Stimulated activated CD8-positive, alpha-beta memory T cell treated with anti-CD3 and anti-CD28 coated beads, Interleukin-4, amount 100 ng/mL, for 4 hours (primary cell): Measurements from ENCODE around the gene ZSWIM1.
A peak's percentile ranks its signal among the peaks of the same experiment; 100 is the strongest.

ENCODE experiments used
- DNase-seq, 2 donors: peaks; one replicate each; pipeline ENCODE4 v3.0.0-alpha.2; 2020; ENCODE audit warnings: low read depth in 2 of 2, low spot score in 1 of 2

ZSWIM1 gene

DNA sequence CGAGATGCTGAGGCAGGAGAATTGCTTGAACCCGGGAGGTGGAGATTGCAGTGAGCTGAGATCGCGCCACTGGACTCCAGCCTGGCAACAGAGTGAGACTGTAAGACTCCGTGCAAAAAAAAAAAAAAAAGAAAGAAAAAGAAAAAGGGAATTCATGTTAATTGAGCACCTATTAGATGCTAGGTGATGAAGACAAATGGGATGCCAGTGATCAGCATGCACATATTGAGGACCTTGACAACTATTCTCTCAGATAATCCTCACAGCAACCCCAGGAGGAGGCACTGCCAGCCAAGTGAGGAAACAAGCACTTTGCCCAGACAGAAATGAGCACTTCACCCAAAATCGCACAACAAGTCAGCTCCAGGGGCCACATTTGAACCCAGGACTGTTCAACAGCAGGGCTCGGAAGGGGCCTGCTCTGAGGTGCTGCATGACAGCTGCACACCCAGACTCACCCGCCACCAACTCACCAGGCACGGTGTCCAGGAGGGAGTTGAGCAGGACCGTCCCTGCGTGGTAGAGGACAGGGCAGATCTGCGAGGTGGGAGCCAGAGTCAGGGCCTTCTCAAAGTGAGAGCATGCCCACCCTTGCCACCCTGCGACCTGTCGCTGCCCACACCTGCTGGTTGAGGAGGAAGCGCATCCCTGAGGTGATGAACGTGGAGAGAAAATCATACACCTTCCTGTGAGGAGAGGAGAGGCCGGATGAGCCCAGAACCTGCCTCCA lies 26.4 kb downstream of the ZSWIM1 start:
- DNase-seq, result no peak

DNA sequence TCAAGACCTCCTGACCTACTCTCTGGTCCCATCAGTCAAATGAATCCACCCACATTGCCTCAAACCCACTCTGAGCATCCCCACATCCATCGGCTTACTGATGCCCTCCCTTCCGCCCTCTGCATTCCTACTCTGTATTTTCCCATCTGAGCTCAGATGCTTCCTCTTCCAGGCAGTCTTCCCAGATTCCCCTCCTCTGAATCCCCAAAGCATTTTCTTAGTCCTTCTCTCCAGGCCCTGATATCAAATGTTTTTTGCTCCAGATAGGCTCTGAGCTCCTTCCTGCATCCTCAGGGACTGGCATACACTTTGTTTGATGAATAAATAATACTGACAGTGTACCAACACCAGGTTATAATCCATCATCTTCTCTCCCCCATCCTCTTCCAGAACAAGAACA lies 27.1 kb downstream of the ZSWIM1 start:
- DNase-seq, result no peak

DNA sequence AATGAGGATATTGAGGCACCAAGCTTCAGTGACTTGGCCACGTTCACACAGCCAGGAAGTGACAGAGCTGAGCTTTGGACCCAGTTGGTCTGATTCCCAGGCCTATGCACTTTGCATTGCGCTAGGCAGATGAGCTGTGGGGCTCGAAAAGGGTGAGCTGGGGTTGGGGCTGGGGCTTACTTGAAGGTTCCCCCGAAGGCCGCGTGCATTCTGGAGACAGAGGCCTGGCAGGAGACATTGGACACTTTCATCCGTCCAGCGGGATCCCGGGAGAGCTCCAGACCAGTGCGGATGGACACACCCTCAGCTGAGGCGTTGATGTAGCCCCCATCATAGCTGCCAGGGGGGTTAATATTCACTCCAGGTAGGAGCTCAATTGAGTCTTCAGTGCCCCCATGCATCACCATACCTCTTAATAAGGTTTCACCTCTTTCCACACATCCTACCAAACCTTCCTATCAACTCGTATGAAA lies 28.3 kb downstream of the ZSWIM1 start:
- DNase-seq, result no peak

DNA sequence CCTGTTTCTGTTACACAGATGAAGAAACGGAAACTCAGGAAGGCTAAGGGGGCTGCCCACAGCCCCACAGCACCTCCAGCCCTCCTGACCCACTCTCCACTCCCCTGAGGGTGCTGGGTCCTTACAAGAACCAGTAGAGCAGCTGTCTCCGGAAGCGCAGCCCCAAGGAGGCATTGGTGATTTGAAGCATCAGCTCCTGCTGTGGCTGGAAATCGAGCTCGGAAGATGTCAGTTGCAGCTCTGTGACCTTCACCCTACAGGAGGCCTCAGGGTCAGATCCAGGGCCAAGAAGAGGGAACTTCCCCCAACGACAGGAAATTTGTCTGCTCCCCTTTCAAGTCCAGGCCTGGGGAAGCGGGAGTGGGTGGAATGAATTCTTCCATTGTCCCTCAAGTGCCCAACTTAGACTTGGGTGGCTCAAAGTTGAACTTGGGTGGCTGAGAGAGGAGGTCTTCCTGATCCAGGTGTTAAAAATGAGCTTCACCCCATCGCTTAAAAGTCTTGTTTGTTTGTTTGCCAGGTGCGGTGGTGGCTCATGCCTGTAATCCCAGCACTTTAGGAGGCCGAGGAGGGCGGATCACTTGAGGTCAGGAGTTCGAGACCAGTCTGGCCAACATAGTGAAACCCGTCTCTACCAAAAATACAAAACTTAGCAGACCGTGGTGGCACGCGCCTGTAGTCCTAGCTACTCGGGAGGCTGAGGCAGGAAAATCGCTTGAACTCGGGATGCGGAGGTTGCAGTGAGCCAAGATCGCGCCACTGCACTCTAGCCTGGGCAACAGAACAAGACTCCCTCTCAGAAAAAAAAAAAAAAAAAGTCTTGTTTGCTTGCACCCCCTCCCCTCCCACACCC lies 29.0 kb downstream of the ZSWIM1 start:
- DNase-seq, result no peak

DNA sequence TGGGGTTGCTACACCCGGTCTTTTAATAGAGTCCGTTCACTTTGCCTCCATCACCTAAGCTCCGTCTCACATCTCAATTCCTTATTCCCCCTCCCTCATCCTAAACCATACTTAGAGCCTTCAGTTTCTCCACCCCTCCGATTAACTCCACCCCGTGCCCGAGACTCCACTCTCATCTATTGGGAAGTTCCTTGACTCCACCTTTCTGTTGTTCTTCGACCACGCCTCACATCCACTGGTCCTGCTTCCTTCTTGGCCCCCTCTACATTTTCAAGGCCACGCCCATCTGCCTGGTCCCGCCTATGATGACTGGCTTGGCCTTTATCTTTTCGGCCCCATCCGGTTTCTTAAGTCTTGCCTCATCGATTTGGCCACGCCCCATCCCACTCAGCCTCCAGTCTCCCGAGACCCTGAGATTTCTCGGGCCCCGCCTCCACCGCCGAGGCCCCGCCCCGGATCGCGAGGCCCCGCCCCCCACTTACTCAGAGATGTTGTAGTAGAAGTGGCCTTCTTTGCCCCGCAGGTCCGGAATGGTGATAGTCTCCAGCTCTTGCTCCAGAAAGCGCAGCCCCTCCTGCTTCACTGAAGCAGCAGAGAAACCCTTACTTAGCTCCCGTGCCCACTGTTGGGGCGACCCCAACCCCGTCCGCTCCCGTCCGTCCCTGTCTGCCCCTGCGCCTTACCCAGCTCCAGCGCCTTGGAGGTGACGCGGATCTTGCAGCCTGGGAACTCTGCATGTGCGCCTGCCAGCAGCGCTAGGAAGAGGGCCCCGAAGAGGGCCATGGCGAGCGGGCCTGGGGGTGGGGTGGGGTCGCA lies 29.9 kb downstream of the ZSWIM1 start:
- DNase-seq, result peak; percentile 85 to 87

DNA sequence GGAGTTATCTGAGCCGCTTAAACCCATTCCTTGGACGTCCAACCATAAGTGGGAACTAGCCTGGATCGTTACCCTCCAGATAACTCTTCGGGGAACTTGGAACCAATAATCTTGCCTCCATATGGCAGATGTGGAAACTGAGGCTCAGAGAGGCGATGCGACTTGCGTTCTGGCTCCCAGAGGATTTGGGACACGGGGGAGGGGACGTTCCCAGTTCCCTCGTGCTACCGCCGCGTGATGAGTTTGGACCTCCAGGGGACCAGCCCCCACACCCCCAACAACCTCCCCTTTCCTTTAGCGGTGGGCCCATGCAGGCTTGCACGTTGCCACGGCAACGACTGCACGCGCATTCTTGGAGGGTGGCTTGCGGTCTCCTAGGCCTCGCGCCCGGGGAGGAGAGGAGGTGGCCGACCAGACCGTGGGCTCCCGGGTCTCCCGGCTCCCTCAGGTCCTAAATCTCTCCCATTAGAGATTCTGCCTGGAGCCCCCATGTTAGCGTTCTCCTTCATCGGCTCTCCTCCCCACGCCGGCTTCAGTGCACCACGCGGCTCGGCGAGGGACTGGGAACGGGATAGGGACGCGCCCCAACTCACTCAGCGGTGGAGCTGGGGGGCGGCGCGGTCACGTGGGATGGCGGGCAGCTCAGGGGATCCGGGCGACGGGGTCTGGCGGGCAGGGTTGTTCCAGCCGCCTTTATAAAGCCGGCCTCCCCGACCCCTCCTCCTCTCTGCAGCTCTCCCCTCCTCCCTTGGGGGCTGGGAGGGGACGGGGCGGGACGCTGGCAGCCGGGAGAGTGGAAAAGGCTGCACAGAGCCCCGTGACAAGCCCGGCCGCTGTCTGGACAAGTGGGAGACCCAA lies 30.7 kb downstream of the ZSWIM1 start, which contains the start of gene PLTP:
Gene PLTP, minus strand, starts transcription at position 670 of the 858 bp plus-strand sequence. CDS start 703 bp downstream, outside the sequence.
- DNase-seq, result no peak

DNA sequence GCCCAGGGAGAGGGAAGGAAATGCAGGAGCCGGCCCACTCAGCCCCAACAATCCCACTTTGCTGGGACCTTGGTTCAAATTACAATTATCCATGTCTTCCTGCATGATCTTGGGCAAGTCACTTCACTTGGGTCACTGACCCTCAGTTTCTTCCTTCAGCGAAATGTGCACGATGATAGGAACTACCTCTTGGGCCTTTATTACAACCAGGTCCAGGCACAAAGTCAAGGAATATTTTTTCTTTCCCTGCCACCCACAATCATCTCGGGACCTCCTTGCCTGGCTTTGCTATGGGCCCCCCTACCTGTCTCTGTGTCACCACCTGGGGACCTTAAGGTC lies 31.3 kb downstream of the ZSWIM1 start:
- DNase-seq, result no peak

DNA sequence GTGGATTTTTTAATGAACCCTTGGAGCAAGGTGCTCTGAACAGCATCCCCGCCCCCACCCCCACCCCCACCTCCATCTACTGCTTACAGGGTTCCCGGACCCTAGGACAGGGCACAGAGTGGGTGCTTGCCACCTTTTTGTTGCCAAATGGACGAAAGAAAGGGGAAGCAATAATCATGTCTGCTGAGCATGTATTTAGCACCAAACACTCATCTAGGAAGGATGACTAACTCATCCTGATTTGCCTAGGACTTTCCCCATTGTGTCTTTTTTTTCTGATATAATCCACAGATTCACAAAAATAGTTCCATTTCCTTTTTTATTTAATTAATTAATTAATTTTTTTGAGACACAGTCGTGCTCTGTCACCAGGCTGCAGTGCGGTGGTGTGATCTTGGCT lies 32.1 kb downstream of the ZSWIM1 start:
- DNase-seq, result no peak

DNA sequence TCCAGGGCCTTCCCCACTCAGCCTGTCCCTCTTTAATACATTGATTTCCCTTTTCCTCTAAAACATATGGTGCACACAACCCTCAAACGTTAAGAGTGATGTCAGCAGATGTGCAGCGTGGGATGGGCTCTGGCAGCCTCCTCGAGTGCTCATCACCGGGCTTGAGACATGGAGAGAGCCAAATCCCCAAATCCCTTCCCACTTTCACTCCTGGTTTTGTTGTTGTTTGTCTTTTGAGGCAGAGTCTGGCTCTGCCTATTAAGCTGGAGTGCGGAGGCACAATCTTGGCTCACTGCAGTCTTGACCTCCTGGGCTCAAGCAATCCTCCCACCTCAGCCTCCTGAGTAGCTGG lies 36.7 kb downstream of the ZSWIM1 start:
- DNase-seq, result no peak

DNA sequence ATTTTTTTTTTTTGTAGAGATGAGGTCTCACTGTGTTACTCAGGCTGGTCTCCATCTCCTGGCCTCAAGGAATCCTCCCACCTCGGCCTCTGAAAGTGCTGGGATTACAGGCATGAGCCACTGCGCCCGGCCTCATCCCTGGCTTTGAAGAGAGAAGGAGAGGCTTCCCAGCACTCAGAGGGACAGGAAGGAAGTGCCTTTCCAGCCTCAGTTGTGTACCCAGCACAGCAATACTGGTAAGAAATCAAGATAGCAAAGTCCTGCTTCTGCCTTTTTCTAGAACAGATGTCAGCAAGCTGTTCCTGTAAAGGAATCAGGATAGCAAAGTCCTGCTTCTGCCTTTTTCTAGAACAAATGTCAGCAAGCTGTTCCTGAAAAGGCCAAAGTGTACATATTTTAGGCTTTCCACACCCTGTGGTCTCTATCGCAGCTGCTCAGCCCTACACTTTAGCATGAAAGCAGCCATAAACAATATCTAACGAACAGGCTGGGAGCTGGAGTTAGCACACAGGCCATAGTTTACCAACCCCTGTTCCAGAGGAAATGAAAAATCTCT lies 37.2 kb downstream of the ZSWIM1 start:
- no peak for DNase-seq

DNA sequence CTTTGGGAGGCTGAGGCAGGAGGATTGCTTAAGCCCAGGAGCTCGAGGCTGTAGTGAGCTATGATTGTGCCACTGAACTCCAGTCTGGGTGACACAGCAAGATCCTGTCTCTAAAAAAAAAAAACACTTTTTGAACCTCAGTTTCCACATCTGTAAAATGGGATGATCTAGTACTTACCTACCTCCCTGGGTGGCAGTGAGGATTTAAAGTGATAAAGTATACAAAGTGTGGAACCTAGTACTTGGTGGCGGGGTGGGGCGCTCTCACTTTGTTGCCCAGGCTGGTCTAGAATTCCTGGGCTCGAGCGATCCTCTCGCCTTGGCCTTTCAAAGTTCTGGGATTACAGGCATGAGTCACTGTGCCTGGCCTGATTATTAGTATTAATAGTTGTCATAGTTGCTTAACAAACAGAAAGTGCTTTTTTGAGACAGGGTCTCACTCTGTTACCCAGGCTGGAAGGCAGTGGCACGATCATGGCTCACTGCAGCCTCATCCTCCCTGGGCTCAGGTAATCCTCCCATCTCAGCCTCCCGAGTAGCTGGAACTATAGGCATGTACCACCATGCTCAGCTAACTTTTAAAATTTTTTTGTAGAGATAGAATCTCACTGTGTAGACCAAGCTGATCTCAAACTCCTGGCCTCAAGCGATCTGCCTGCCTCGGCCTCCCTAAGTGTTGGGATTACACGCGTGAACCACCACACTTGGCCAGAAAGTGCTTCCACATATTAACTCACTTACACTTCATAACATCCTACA lies 37.9 kb downstream of the ZSWIM1 start:
- no peak for DNase-seq

DNA sequence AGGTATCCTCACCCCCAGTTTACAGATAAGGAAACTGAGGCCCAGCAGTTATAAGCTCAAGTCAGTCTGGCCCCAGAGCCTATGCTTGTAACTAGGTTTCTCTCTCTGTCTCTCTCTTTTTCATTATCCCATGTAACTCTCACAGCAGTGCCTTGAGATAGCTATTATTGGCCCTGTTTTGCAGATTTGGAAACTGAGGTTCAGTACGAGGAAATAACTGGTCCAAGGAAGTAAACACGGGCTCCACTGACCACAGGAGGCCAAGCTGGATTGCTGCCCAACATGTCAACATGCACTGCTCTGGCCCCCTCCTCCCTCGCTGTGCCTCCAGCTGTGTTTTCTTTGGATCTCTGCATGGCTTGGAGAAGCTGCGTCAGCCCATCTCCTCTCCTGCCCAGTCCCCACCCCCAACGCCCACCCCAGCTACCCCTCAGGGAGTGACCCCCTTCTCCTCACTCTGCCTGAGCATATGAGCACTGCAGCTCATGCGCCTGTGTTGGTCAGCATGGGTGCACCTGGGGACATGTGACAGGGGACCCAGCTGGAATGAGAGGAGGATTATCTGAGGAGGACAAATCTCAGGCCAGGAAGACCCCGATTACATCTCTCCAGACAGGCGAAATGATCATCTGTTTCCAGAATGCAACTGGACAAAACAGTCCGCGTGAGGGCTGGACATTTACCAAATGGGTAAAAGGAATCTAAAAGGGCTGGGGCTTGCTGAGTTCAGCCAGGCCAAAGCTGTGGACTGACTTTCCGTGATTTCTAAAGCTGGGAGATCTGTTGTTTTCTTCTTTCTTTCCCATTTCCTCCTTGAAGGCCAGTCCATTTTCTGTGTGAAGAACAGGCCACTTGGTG lies 38.7 kb downstream of the ZSWIM1 start:
- DNase-seq, result no peak

DNA sequence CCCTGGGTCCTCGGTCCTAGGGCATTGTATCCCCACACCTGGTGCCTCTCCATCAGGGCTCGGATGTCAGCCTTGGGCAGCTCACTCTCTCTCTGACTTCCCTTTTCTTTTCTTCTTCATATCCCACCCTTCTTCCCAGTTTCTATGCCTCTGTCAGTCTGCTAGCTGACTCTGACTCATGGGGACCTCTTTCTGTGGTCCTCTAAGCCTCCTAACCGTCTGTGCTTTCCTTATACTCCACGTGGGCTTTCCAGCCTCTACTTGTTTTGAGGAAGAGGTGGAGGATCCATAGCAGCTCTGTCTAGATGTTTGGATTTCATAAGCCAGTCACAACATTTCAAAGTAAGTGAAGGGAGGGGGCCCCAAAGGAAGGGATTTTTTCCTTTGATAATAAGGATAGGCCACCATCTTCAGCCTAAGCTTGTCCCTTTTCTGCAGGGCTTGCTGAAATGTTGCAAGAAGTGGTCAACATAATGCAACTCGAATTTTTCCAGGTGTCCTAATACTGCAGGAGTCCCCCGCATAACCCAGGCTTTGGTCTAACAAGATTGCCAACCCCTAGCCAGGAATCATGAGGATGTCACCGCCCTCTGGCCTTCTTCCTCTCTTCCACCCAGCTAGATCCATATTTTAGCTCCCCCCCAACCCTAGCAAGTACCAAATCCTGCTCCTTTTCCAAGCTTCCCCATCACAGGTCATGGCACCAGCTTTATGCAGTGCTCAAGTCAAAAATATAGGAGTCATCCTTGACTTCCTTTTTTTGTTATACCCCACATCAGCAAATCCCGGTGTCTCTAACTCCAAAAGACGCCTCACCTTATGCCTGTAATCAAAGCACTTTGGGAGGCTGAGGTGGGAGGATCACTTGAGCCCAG lies 39.7 kb downstream of the ZSWIM1 start:
- DNase-seq, result no peak

DNA sequence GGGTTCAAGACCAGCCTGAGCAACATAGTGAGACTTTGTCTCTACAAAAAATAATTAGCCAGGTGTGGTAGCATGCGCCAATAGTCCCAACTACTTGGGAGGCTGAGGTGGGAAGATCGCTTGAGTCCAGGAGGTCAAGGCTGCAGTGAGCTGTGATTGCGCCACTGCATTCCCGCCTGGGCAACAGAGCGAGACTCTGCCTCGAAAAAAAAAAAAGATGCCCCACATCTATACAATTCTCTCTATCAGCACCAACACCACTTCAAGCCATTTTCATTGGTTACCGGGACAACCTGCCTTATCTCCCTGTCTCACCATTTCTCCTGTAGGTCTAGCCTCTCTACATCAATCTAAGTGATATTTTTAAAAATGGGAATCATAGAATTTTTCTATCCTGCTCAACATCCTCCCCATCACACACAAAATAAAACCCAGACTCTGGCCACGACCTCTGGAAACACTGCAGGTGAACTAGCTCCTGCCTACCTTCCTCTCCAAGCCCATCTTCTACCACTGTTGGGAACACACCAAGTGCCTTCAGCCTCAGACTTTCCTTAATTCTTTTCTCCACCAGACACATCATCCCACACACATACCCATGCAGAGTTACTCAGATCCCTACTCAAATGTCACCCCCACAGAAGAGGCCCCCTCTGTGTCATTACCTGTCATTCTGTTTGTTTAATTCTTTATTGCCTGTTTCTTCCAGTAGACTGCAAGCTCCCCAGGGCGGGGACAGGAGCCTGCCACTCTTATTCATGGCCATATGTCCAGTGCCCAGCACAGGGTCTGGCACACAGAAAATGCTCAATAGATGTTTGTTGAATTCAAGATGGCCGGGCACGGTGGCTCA lies 40.5 kb downstream of the ZSWIM1 start:
- no peak for DNase-seq

DNA sequence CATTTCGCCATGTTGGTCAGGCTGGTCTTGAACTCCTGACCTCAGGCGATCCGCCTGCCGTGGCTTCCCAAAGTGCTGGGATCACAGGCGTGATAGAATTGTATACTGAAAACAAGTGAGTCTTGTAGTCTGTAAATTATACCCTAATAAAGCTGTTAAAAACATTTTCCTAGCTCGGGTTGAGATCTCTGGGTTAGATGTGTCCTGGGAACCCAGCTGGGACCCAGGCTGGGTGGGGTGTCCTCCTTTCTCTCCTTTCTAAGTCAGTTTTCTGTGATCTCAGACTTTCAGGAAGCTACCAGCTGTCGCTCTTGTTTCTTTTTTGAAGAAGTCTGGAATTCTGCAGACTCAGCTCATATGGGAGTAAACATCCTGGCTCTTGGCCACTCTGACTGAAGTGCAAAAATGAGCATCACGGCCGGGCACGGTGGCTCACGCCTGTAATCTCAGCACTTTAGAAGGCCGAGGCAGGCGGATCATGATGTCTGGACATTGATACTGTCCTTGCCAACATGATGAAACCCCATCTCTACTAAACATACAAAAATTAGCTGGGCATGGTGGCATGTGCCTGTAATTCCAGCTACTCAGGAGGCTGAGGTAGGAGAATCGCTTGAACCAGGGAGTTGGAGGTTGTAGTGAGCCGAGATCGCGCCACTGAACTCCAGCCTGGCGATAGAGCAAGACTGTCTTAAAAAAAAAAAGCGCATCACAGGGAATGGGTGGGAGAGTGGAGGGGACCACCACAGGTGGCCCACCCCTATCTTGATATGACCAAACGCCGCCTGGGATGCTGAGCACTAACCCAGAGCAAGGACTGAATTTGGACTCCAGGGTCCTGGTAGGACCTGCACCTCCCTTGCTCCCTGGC lies 43.6 kb downstream of the ZSWIM1 start:
- DNase-seq, result no peak
